Heart right ventricle (tissue), 16 donors: ENCODE data around the gene PDSS2. TPM values are rescaled to one million over a fixed set of nuclear protein-coding genes. Genes with fewer than 3 reads are reported as not detected.

ENCODE experiments used
- ATAC-seq, 8 donors: fragments of 200-7000 bp; cut with Tn5 transposase; one replicate each; pipeline ENCODE4 v1.9.1; 2020; ENCODE audit warnings: mild to moderate bottlenecking in 8 of 8, moderate library complexity in 8 of 8, moderate number of reproducible peaks in 1 of 8
- DNase-seq, 2 donors: peaks; one replicate each; pipeline ENCODE4 v3.0.0-alpha.2; 2020
- H3K27ac ChIP-seq, 10 donors: fragments of 200-600 bp; sonication (generic) in 2 of 10; one replicate each; pipeline versions ENCODE4 v1.5.0 to v1.8.0; 2020 to 2022; ENCODE audit warnings: mild to moderate bottlenecking in 3 of 10
- H3K27me3 ChIP-seq, 7 donors: fragments of 200-600 bp; one replicate each; pipeline ENCODE4 v1.8.0; 2021 to 2022; ENCODE audit warnings: mild to moderate bottlenecking in 2 of 7
- H3K36me3 ChIP-seq, 9 donors: fragments of 200-600 bp; sonication (generic) in 1 of 9; one replicate each; pipeline versions ENCODE4 v1.5.0 to v1.8.0; 2020 to 2022; ENCODE audit warnings: mild to moderate bottlenecking in 2 of 9
- H3K4me1 ChIP-seq, 9 donors: fragments of 200-600 bp; sonication (generic) in 1 of 9; one replicate each; pipeline versions ENCODE4 v1.5.0 to v1.8.0; 2020 to 2022; ENCODE audit warnings: mild to moderate bottlenecking in 4 of 9
- H3K4me3 ChIP-seq, 10 donors: fragments of 200-600 bp; sonication (generic) in 2 of 10; one replicate each; pipeline versions ENCODE4 v1.5.0 to v1.8.0; 2020 to 2022; ENCODE audit warnings: mild to moderate bottlenecking in 7 of 10, moderate library complexity in 2 of 10
- H3K9me3 ChIP-seq, 11 donors: fragments of 200-600 bp in 10 of 11; sonication (generic) in 2 of 11; one replicate each; pipeline versions ENCODE4 v1.5.0 to v1.8.0; 2013 to 2022; ENCODE audit warnings: mild to moderate bottlenecking in 2 of 11, control low read depth in 1 of 11, moderate library complexity in 1 of 11
- WGBS, 2 donors: extraction: QIAGEN DNeasy Blood & Tissue Kit; methylation state at CpG; one replicate each; pipeline ENCODE4 v1.1.7; 2013; ENCODE audit warnings: inconsistent platforms in 1 of 2; 5-methylcytosine and 5-hydroxymethylcytosine counted together
- intact Hi-C, 10 donors: fragments of 100-400 bp; cut with DNase I; formaldehyde crosslinking; loops; one replicate each; pipeline versions ENCODE4 v1.11.1 to v1.14.2; 2022
- polyA plus RNA-seq, 2 donors: library from polyadenylated mRNA; stranded (reverse); fragments of 200-250 nt; gene quantifications; one replicate each; pipeline ENCODE4 v1.2.3, GENCODE V29; 2013
- total RNA-seq, 10 donors: library from RNA; stranded (reverse); fragmentation: NEBNext Ultra II Directional in 3 of 10; extraction: Animal tissue kit (Norgen Biotek cat#: 25700) in 3 of 10; gene quantifications; one replicate each; pipeline versions ENCODE4 v1.2.1 to v1.2.4, GENCODE V29; 2021 to 2023
- TF ChIP-seq, protein P1 (sequence below), 9 donors: fragments of 200-600 bp; sonication (generic) in 2 of 9; IDR thresholded peaks; one replicate each; pipeline versions ENCODE4 v1.5.0 to v1.8.0; 2021 to 2022; ENCODE audit warnings: antibody characterized with exemption in 9 of 9, mild to moderate bottlenecking in 5 of 9, moderate library complexity in 1 of 9
- donor health status: Arrhythmogenic right ventricular cardiomyopathy.
- donor health status: ischemic (EF 13 %, LVEDD 7.1; RV severe dilation, severe dysfunction).
- donor health status: healthy with polysubstance abuse.
- donor health status: DM: no; HTN: yes; CAD: no.
- donor health status: DM: no; HTN: no; CAD: no.
- donor health status: ischemic (EF 25% LVEDD 6.9; RV normal size, moderate dysfunction).
- donor health status: ischemic (EF 25% LVEDD 5.7; RV mildly dilated, moderate dysfunction).
- donor health status: healthy.
- donor health status: DM: yes; HTN: yes; CAD: no.
- donor health status: Ischemic cardiomyopathy.
- donor health status: ischemic (EF 35%, LVEDD 5.7; RV mildly dilated, moderate dysfunction).
- donor health status: nonischemic (EF 11% LVEDD 7.7; RV severe dilation, severe dysfunction).
- donor health status: DM: yes; HTN: yes; CAD: no.
- donor health status: PGD.
- donor health status: ischemic (EF 29% LVEDD 5.4; RV normal size, mild dysfunction).
- donor health status: nonischemic (EF 23%, LVEDD 6.1; RV moderate dilation, normal function).

The PDSS2 gene
- total and polyA plus RNA-seq, 12 donors = 5.5 to 22.2 (median 18.0) TPM

DNA sequence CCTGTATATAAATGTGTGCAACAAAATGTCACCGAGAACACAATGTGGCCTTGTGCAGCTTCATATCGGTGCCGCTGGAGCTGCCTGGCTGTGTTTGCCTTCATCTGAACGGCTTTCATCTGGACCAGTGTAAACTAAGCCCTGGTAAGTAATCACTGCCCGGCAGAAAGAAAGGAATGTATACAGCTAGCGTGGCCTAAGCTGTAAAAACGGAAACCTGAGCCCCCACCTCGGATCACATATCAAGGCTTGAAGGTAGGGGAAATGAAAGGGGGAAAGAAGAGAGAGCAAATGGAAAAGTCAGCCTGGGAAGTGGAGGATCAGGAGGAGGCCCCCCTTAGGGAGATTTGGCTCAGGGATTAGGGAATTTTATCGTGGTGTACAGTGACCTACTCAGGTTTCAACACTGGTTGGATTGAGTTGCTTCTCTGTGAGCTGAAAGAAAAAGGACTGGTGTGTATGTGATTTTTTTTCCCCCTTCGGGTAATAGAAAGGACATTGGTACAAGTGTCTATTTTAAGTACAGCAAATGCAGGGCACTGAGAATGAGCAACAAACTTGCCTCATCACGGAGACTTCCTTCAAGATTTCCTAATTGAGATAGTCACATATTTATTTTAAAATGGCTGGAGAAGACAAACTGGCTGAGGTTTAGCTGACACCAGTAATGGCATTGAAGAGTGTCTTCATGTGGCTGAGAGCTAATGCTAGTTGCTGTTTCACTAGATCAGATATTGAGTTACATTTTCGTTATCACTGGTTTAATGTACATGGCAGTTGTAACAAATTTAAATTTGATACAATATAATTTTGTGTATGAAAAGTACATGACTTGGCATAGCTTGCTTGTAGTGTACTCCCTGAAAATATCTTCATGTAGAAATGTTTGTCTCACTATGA, 34.0 kb upstream of the PDSS2 start:
- peaks cover 0 to 46% (median 0%) of the 10 kb centered on the region in 7 donors for H3K27me3 ChIP-seq
- ATAC-seq = peak in 6 of 8 donors; percentile 7 to 34 (median 24)
- no peaks in the 10 kb centered on the region for H3K9me3 ChIP-seq
- 18 to 23% methylated on average over 12 of the region's 12 CpGs for WGBS, 2 donors
- peak in 1 of 2 donors; percentile 16 for DNase-seq
- intact Hi-C loops = loop anchor here in 8 of 10 donors (2.0 to 10.0 kb wide), 14 partner anchors 36 to 181 kb away; partner anchors contain the start of gene PDSS2 (in 1 of the 8)
- peak overlapping the region in 9 of 10 donors; percentile 66 to 89 (median 82) for H3K4me3 ChIP-seq
- no peaks in the 10 kb centered on the region for H3K36me3 ChIP-seq
- TF ChIP-seq, protein P1, sequence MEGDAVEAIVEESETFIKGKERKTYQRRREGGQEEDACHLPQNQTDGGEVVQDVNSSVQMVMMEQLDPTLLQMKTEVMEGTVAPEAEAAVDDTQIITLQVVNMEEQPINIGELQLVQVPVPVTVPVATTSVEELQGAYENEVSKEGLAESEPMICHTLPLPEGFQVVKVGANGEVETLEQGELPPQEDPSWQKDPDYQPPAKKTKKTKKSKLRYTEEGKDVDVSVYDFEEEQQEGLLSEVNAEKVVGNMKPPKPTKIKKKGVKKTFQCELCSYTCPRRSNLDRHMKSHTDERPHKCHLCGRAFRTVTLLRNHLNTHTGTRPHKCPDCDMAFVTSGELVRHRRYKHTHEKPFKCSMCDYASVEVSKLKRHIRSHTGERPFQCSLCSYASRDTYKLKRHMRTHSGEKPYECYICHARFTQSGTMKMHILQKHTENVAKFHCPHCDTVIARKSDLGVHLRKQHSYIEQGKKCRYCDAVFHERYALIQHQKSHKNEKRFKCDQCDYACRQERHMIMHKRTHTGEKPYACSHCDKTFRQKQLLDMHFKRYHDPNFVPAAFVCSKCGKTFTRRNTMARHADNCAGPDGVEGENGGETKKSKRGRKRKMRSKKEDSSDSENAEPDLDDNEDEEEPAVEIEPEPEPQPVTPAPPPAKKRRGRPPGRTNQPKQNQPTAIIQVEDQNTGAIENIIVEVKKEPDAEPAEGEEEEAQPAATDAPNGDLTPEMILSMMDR (IDR thresholded peaks at IDR 0.05) = no peak
- H3K27ac ChIP-seq = peak overlapping the region; percentile 74 to 92 (median 88)
- peaks cover 5 to 74% (median 63%) of the 10 kb centered on the region in 9 donors for H3K4me1 ChIP-seq

DNA sequence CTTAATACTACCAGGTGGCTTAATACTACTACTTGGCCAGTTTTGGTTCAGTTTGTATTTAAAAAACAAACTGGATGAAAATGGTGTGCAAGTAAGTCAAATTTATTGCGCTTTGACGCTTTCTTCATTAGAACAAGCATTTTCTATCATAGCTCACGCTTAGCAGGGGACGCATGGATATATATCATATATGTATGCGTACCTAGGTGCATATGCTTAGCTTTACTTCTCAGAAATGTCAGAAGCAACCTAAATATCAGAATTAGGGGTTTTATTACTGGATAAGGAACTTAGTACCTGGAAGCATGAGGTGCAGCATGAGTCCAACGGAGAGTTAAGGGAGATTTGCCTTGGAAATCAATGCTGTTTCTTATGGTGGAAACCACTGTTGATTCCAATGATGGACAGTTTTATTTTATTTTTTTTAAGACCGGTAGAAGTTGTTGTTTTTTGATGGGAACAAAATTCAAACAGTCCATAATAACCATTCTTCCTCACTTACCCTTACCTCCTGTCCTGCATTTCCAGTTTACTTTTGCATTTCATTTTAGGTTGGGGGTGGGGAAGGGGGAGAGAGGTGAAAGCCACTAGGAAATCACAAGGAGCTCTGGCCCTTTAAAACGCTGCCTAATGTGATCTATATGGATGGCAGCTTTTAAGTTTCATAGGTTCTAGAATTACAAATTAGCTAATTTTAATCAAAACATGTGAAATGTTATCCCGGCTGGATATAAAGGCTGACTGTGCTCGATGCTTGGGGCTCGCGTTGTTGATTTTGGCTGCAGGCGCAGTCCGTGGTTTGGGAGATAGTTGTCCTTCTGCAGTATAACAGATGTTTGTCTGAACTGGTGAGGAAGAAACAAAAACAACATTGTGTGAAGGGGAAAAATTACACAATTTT, 32.6 kb upstream of the PDSS2 start:
- ATAC-seq = peak in 7 of 8 donors; percentile 16 to 55 (median 38)
- intact Hi-C loops = loop anchor here in 8 of 10 donors (2.0 to 10.0 kb wide), 15 partner anchors 31 to 183 kb away; partner anchors contain the start of gene PDSS2 (in 1 of the 8)
- peak; percentile 55 to 59 for DNase-seq
- H3K36me3 ChIP-seq = no peaks in the 10 kb centered on the region
- no peaks in the 10 kb centered on the region for H3K9me3 ChIP-seq
- 25 to 30% methylated on average over 14 of the region's 14 CpGs for WGBS, 2 donors
- peaks cover 5 to 76% (median 55%) of the 10 kb centered on the region in 9 donors for H3K4me1 ChIP-seq
- TF ChIP-seq, protein P1 (IDR thresholded peaks at IDR 0.05) = no peak
- H3K27ac ChIP-seq = peak overlapping the region; percentile 74 to 92 (median 88)
- H3K4me3 ChIP-seq = peak overlapping the region; percentile 66 to 89 (median 82)
- H3K27me3 ChIP-seq = peaks cover 0 to 60% (median 0%) of the 10 kb centered on the region in 7 donors

DNA sequence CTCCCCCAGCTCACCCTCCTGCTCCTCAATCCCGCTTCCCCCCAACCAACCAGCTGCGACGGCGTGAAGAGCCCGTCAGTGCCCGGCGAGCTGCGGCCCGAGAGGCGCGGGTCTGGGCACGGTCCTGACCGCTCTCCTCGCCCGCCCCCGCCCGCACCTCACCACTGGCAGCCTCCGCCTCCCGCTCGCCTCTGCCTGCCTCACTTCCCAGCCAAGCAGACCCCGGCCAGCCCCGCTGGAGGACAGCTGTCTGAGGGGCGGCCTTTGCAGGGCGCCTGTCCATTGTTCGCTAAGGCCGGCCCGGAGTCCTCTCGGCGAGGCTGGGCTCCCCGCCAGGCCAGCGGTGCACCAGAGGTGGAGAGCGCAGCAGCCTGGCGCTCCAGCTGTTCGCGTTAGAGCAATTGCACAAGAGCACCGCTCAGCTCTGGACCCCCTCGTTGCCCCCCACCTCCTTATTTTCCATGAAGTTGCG, 31.8 kb upstream of the PDSS2 start:
- peaks cover 0 to 68% (median 0%) of the 10 kb centered on the region in 7 donors for H3K27me3 ChIP-seq
- no peaks in the 10 kb centered on the region for H3K9me3 ChIP-seq
- DNase-seq (peak; percentile 78 to 85), ATAC-seq (peak; percentile 50 to 70 (median 56))
- peak overlapping the region; percentile 74 to 92 (median 86) for H3K27ac ChIP-seq
- H3K4me1 ChIP-seq = peaks cover 5 to 68% (median 46%) of the 10 kb centered on the region in 9 donors
- WGBS, 2 donors = 1% methylated on average over 37 to 38 of the region's 38 CpGs
- TF ChIP-seq, protein P1 (IDR thresholded peaks at IDR 0.05) = no peak
- no peaks in the 10 kb centered on the region for H3K36me3 ChIP-seq
- peak overlapping the region; percentile 66 to 89 (median 82) for H3K4me3 ChIP-seq
- intact Hi-C loops = loop anchor here in 8 of 10 donors (2.0 to 10.0 kb wide), 14 partner anchors 30 to 184 kb away; partner anchors contain the start of gene PDSS2 (in 1 of the 8)
